22Rv1 (cell line): ENCODE measurements around the gene VDAC2.
"Not testable (repeated sequence)": the region's sequence is repeated elsewhere in the genome, so short reads cannot be mapped to it uniquely, and the experiment has no call there.

Source experiments
- H3K27ac ChIP-seq: fragments of 450-650 bp; 2 replicates; pipeline ENCODE4 v1.5.1; 2017
- ZFX ChIP-seq: fragments of 450-650 bp; IDR thresholded peaks from 2 replicates; pipeline ENCODE4 v1.6.1; 2017; ENCODE audit warnings: antibody characterized with exemption, borderline replicate concordance
- TF ChIP-seq, protein P1 (sequence below): fragments of 450-650 bp; IDR thresholded peaks from 2 replicates; pipeline ENCODE4 v1.5.1; 2017; ENCODE audit warnings: mild to moderate bottlenecking

Gene VDAC2

DNA sequence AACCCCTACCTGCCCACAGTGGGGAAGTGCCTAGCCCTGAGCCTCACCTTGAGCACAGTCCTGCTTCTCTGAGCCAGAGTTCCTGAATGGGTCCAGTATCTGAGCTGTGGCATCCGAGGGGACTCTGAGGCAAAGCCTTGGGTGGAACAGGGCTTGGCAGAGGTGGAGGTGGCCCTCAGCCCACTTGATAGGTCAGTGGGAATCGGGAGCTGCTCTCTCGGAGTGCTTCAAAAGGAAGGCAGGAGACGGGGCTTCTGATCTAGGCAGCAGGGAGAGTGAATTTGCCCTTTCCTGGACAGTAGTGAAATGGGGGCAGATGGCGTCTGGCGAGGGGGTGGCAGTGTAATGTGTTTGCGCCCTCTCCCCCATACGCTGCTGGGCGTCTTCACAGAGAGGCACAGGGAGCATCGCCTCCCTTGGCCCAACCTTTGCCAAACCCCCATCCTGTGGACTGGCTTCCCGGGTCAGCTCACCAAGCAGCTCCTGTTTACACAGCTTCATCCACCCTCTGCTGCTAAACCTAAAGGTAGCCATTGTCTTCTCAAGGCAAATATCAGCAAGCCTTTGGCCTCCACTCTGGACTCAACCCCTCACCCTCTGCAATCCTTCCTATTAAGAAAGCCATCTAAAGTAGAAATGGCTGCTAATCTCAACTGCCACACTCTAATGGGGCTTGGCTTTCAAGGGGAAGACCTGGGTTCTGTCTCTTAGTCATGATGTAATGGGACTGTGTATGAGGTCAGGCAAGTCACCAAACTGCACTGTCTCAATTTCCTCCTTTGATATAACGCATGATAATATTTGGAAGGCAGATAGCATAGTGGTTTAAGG, 21.1 kb upstream of the VDAC2 start:
- TF ChIP-seq, protein P1, sequence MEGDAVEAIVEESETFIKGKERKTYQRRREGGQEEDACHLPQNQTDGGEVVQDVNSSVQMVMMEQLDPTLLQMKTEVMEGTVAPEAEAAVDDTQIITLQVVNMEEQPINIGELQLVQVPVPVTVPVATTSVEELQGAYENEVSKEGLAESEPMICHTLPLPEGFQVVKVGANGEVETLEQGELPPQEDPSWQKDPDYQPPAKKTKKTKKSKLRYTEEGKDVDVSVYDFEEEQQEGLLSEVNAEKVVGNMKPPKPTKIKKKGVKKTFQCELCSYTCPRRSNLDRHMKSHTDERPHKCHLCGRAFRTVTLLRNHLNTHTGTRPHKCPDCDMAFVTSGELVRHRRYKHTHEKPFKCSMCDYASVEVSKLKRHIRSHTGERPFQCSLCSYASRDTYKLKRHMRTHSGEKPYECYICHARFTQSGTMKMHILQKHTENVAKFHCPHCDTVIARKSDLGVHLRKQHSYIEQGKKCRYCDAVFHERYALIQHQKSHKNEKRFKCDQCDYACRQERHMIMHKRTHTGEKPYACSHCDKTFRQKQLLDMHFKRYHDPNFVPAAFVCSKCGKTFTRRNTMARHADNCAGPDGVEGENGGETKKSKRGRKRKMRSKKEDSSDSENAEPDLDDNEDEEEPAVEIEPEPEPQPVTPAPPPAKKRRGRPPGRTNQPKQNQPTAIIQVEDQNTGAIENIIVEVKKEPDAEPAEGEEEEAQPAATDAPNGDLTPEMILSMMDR, result no peak
- TF ChIP-seq ZFX, result no peak
- no peak overlapping the region for H3K27ac ChIP-seq

DNA sequence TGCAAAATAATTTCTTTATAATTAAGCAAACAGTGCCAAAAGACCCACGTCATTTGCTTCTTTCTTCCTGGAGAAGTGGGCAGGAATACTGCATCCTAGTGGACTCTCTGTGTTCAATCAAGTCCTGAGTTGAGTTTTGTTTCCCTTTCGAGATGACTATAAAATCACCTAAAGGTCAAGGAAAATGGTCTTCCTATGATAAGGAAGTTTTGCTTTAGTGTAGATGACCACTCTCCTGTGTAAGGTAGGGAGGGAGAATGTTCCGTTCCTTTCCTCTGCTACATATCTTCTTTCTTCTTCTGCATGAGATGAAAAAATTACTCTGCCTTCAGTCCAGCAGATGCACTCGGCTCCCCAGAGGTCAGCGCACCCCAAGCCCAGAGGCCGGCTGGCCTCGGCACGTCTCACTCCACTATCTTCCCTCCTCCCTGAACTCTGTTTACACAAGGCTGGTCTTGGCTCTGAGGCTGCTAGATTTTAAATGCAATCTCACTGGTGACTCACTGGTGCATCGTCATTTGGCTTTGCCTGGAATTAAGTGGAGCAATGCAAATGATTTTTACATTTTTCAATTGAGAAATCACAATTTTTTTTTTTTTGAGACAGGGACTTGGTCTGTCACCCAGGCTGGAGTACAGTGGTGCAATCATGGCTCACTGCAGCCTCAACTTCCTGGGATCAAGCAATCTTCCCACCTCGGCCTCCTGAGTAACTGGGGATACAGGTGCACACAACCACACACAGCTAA, 18.6 kb upstream of the VDAC2 start:
- no peak overlapping the region for H3K27ac ChIP-seq

DNA sequence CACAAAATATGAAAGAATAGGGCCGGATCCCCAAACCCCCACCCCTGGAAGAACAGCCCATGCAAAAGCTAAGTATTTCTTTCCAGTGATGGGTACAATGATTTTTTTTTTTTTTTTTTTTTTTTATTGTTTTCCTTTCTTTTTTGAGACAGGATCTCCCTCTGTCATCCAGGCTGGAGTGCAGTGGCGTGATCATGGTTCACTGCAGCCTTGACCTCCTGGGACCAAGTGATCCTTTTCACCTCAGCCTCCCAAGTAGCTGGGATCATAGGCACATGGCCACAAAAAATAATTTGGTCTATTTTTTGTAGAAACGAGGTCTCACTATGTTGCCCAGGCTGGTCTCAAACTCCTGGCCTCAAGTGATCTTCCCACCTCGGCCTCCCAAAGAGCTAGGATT, 16.0 kb upstream of the VDAC2 start:
- H3K27ac ChIP-seq, result not testable (repeated sequence)

More for the DNA sequence above, 18.6 kb upstream of the VDAC2 start:
- TF ChIP-seq ZFX, result no peak
- TF ChIP-seq, protein P1, result no peak

DNA sequence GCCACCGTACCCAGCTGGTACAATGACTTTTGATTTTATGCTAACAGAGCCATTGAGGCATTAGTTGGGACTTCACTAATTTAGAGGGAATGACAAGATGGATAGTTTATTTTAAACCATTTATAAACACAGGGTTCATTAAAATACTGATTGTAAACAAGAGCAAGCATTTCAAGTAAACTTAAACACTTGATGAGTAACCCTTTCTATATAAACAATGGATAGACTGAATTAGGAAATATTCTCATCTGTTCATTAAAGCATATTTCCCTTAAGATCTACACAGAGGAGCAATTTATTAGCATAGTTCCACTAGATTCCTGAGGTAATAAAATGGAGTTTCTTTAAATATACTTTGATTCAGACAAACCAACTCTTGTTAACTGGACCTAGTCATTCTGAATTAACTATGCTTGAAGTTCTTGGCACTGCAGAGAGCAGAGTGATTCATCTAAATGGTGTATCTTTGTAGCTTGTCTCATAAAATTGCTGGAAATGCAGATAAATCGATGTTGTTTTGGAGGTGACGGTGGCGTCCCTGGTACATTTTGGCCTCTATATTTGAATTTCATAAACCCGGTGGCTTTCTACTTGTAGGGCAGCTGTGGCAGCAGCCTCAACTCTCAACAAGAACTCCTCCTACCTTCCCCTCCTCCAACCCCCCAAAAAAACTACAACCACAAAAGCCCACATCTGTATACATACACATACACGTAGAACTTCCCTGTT, 15.4 kb upstream of the VDAC2 start:
- no peak for TF ChIP-seq ZFX
- TF ChIP-seq, protein P1, result no peak
- no peak overlapping the region for H3K27ac ChIP-seq

DNA sequence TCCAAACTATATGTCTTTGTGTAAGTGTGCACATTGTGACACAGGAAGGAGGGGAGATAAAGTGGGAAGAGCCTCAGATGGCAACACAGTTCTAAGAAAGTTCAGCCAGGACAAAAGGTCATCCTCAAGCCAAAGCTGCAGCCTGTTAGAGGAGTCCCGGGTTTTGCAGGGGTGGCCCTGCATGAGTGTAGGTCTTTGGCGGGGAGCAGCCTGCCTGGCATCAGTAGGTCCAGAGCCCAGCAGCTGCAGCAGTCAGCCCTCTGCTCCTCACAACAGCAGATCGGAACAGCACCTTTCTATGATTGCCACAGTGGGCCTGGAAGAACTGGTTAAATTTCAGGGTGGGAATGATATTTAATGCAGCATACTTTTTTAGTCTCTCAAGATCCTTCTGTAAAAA, 13.5 kb upstream of the VDAC2 start:
- no peak overlapping the region for H3K27ac ChIP-seq
- TF ChIP-seq, protein P1, result no peak
- no peak for TF ChIP-seq ZFX

DNA sequence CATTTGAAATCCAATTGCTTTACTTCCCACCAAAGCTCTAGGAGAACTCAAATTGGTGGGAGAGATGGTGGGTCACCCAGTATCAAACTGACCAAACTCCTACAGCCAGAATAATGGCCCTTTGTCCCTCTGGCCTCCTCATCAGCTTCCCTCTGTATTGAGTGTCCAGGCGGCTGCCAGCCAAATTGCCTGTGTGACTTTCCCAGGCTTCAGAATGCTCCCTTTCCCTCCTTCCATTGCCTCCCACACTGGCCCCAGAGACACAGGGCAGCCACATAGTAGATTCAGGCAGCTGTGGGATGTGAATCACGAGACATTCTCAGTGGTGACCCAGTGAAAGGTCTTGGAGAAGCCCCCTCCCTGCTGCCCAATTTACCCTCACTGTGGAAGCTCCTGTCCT, 12.7 kb upstream of the VDAC2 start:
- H3K27ac ChIP-seq, result no peak overlapping the region
- TF ChIP-seq ZFX, result no peak
- TF ChIP-seq, protein P1, result no peak

DNA sequence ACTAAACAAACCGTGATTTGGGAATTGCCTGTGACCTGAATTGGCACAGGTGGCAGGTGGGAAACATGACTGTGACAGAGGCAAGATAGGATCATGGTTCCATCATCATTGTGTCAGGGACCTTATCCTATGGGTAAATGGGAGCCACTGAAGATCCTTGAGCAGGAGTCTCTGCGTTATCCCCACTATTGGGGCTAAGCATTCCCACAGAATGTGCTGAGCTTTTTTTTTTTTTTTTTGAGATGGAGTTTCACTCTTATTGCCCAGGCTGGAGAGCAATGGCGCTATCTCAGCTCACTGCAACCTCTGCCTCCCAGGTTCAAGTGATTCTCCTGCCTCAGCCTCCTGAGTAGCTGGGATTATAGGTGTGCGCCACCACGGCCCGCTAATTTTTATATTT, 10.6 kb upstream of the VDAC2 start:
- not testable (repeated sequence) for H3K27ac ChIP-seq

DNA sequence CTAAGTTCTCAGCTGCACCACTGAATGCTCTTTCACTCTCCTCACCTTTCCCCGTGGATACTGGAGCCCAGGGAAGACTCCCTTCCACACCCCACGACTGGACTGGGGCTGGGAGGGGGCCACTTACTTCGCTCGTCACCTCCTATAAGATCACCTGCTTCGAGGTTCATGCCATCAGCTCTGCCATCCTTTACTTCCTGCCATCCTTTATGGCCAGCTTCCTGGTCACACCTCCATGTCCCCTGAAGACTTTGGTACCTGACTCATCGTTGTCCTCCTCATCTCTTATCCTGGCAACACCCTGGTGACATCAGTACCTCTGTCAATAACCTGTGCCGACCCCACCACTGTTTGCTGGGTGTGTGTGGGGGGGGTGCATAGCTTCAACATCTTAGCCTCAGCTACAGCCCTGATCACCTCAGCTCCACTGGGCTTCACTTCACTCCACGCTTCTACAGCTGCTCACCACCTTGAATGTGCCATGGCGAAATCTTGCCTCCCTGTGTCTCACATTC, 8.7 kb upstream of the VDAC2 start:
- H3K27ac ChIP-seq, result no peak overlapping the region
- no peak for TF ChIP-seq ZFX
- TF ChIP-seq, protein P1, result no peak
